Immature natural killer cell (primary cell): Measurements from ENCODE around the gene ULBP2. TPM values are rescaled to one million over a fixed set of nuclear protein-coding genes. Genes with fewer than 3 reads are reported as not detected.

ENCODE experiments used
- DNase-seq, 3 donors: peaks; one replicate each; pipeline ENCODE4 v3.0.0; 2022; ENCODE audit warnings: mixed read lengths in 1 of 3
- H3K27ac Mint-ChIP-seq, 6 donors: one replicate each; pipeline ENCODE4 v1.8.0; 2020; ENCODE audit warnings: mixed read lengths in 6 of 6, mild to moderate bottlenecking in 5 of 6, inconsistent platforms in 4 of 6, moderate library complexity in 3 of 6
- H3K27me3 Mint-ChIP-seq, 3 donors: one replicate each; pipeline ENCODE4 v1.8.0; 2020 to 2021; ENCODE audit warnings: low read depth in 3 of 3, mild to moderate bottlenecking in 3 of 3, mixed read lengths in 3 of 3, moderate library complexity in 3 of 3, inconsistent platforms in 1 of 3
- H3K36me3 Mint-ChIP-seq, 3 donors: one replicate each; pipeline ENCODE4 v1.8.0; 2020; ENCODE audit warnings: mixed read lengths in 3 of 3, inconsistent platforms in 2 of 3, mild to moderate bottlenecking in 2 of 3
- H3K4me1 Mint-ChIP-seq, 2 donors: one replicate each; pipeline ENCODE4 v1.8.0; 2020; ENCODE audit warnings: inconsistent platforms in 2 of 2, mild to moderate bottlenecking in 2 of 2, mixed read lengths in 2 of 2, moderate library complexity in 1 of 2
- H3K4me3 Mint-ChIP-seq, 5 donors: one replicate each; pipeline ENCODE4 v1.8.0; 2020; ENCODE audit warnings: mild to moderate bottlenecking in 5 of 5, mixed read lengths in 5 of 5, inconsistent platforms in 3 of 5, moderate library complexity in 3 of 5
- H3K9me3 Mint-ChIP-seq, 6 donors: one replicate each; pipeline ENCODE4 v1.8.0; 2020; ENCODE audit warnings: mild to moderate bottlenecking in 6 of 6, mixed read lengths in 6 of 6, inconsistent platforms in 4 of 6, moderate library complexity in 3 of 6
- polyA plus RNA-seq, 3 donors: library from polyadenylated mRNA; unstranded; fragments of 300-500 nt; fragmentation: Illumina TruSeq; gene quantifications; one replicate each; pipeline ENCODE4 v1.2.3, GENCODE V29; 2021

ULBP2 gene
- polyA plus RNA-seq, result under 1 TPM in 2 of 3 donors, not detected in 1; 0.83 to 0.88 TPM

GRCh38 chr6:149941583-149942460, at the start of gene ULBP2:
ULBP2 (plus strand) TSS chr6:149942014; CDS start chr6:149942073, 59 bp downstream.
- Mint-ChIP-seq H3K9me3 (no peaks in the 10 kb centered on the region), H3K4me1 (peaks cover 19 to 28% of the 10 kb centered on the region in 2 donors), H3K36me3 (no peaks in the 10 kb centered on the region), H3K27ac (peak within 1 kb of the TSS; percentile 57 to 97 (median 92)), H3K27me3 (peaks cover 27 to 37% (median 34%) of the 10 kb centered on the region in 3 donors), H3K4me3 (peak within 1 kb of the TSS; percentile 95 to 98 (median 98))
- peak; percentile 90 to 92 (median 91) for DNase-seq

GRCh38 chr6:149895048-149895590, 46.7 kb upstream of the ULBP2 start:
- peaks cover 5 to 18% (median 7%) of the 10 kb centered on the region in 3 donors for H3K27me3 Mint-ChIP-seq
- no peaks in the 10 kb centered on the region for H3K36me3 Mint-ChIP-seq
- H3K27ac Mint-ChIP-seq, result no peak overlapping the region
- no peak for DNase-seq
- H3K4me3 Mint-ChIP-seq, result no peak overlapping the region
- no peaks in the 10 kb centered on the region for H3K4me1 Mint-ChIP-seq
- no peaks in the 10 kb centered on the region for H3K9me3 Mint-ChIP-seq

GRCh38 chr6:149895833-149896271, 46.0 kb upstream of the ULBP2 start:
- Mint-ChIP-seq H3K9me3 (no peaks in the 10 kb centered on the region), H3K4me1 (no peaks in the 10 kb centered on the region), H3K4me3 (no peak overlapping the region), H3K27ac (no peak overlapping the region), H3K36me3 (no peaks in the 10 kb centered on the region), H3K27me3 (peaks cover 5 to 18% (median 9%) of the 10 kb centered on the region in 3 donors)
- DNase-seq, result peak in 1 of 3 donors; percentile 9

GRCh38 chr6:149896491-149896890, 45.3 kb upstream of the ULBP2 start:
- Mint-ChIP-seq H3K27me3 (peaks cover 5 to 14% (median 9%) of the 10 kb centered on the region in 3 donors), H3K27ac (peak overlapping the region in 1 of 6 donors; percentile 9), H3K4me3 (peak overlapping the region in 1 of 5 donors; percentile 18), H3K4me1 (no peaks in the 10 kb centered on the region), H3K9me3 (no peaks in the 10 kb centered on the region), H3K36me3 (no peaks in the 10 kb centered on the region)
- DNase-seq, result no peak

- H3K27me3 Mint-ChIP-seq, result peaks cover 5 to 14% (median 5%) of the 10 kb centered on the region in 3 donors
- no peaks in the 10 kb centered on the region for H3K9me3 Mint-ChIP-seq
- DNase-seq, result no peak
- no peaks in the 10 kb centered on the region for H3K36me3 Mint-ChIP-seq
- H3K4me3 Mint-ChIP-seq, result peak overlapping the region in 1 of 5 donors; percentile 30
- no peak overlapping the region for H3K27ac Mint-ChIP-seq
- H3K4me1 Mint-ChIP-seq, result no peaks in the 10 kb centered on the region
Measured at GRCh38 chr6:149897015-149897697, 44.7 kb upstream of the ULBP2 start.

GRCh38 chr6:149897855-149898744, 43.7 kb upstream of the ULBP2 start, which contains the start of gene RAET1E:
RAET1E (minus strand) TSS chr6:149898113; CDS start chr6:149890901, 7,212 bp downstream.
- H3K27me3 Mint-ChIP-seq, result peaks cover 5 to 6% (median 5%) of the 10 kb centered on the region in 3 donors
- peak within 1 kb of the TSS in 1 of 5 donors; percentile 30 for H3K4me3 Mint-ChIP-seq
- no peaks in the 10 kb centered on the region for H3K4me1 Mint-ChIP-seq
- H3K36me3 Mint-ChIP-seq, result no peaks in the 10 kb centered on the region
- no peak for DNase-seq
- no peaks in the 10 kb centered on the region for H3K9me3 Mint-ChIP-seq
- H3K27ac Mint-ChIP-seq, result no peak within 1 kb of the TSS

GRCh38 chr6:149898966-149899365, 42.8 kb upstream of the ULBP2 start:
- Mint-ChIP-seq H3K4me3 (no peak overlapping the region), H3K27ac (no peak overlapping the region), H3K4me1 (no peaks in the 10 kb centered on the region), H3K36me3 (no peaks in the 10 kb centered on the region), H3K27me3 (peaks cover 5 to 6% (median 5%) of the 10 kb centered on the region in 3 donors), H3K9me3 (no peaks in the 10 kb centered on the region)
- DNase-seq, result no peak

- Mint-ChIP-seq H3K27me3 (peaks cover 5 to 6% (median 5%) of the 10 kb centered on the region in 3 donors), H3K27ac (no peak overlapping the region), H3K4me3 (no peak overlapping the region), H3K9me3 (no peaks in the 10 kb centered on the region), H3K36me3 (no peaks in the 10 kb centered on the region), H3K4me1 (no peaks in the 10 kb centered on the region)
- no peak for DNase-seq
Measured at GRCh38 chr6:149899486-149899885, 42.3 kb upstream of the ULBP2 start.

GRCh38 chr6:149899926-149900619, 41.7 kb upstream of the ULBP2 start:
- Mint-ChIP-seq H3K36me3 (no peaks in the 10 kb centered on the region), H3K4me1 (no peaks in the 10 kb centered on the region), H3K4me3 (no peak overlapping the region), H3K27me3 (peaks cover 2 to 6% (median 5%) of the 10 kb centered on the region in 3 donors), H3K9me3 (no peaks in the 10 kb centered on the region), H3K27ac (no peak overlapping the region)
- DNase-seq, result no peak

GRCh38 chr6:149900620-149901443, 41.0 kb upstream of the ULBP2 start:
- Mint-ChIP-seq H3K27me3 (peaks cover 2 to 6% (median 5%) of the 10 kb centered on the region in 3 donors), H3K9me3 (no peaks in the 10 kb centered on the region), H3K4me1 (no peaks in the 10 kb centered on the region), H3K27ac (no peak overlapping the region), H3K36me3 (no peaks in the 10 kb centered on the region), H3K4me3 (no peak overlapping the region)
- no peak for DNase-seq

GRCh38 chr6:149901444-149902140, 40.2 kb upstream of the ULBP2 start:
- Mint-ChIP-seq H3K27me3 (peaks cover 4 to 7% (median 5%) of the 10 kb centered on the region in 3 donors), H3K36me3 (no peaks in the 10 kb centered on the region), H3K27ac (no peak overlapping the region), H3K4me1 (no peaks in the 10 kb centered on the region), H3K4me3 (no peak overlapping the region), H3K9me3 (no peaks in the 10 kb centered on the region)
- DNase-seq, result no peak
